Activated CD8-positive, alpha-beta T cell treated with anti-CD3 and anti-CD28 coated beads, Interleukin-2, amount 10 ng/mL, durations not matched to agents 7 days and 5 days (primary cell): ENCODE results near the gene SRPX2. TPM values are rescaled to one million over a fixed set of nuclear protein-coding genes. Genes with fewer than 3 reads are reported as not detected.

Experiments used
- ATAC-seq: fragments of 150-1000 bp; cut with Tn5 transposase; one replicate; pipeline ENCODE4 v1.10.0; 2021; ENCODE audit warnings: moderate library complexity
- CTCF ChIA-PET: fragments of 350-600 bp; sonication (Branson Sonifier 250); formaldehyde crosslinking; loops from one replicate; lab custom pipeline; 2021; ENCODE audit warnings: antibody characterized with exemption; lab: Charles Lee
- POLR2A ChIA-PET: fragments of 350-600 bp; sonication (Branson Sonifier 250); formaldehyde crosslinking; loops from one replicate; lab custom pipeline; 2021; ENCODE audit warnings: antibody characterized with exemption; lab: Charles Lee
- DNase-seq: peaks from one replicate; pipeline ENCODE4 v3.0.0-alpha.2; 2020
- H3K27ac Mint-ChIP-seq: one replicate; pipeline ENCODE4 v1.8.0; 2021; ENCODE audit warnings: mild to moderate bottlenecking, mixed read lengths
- H3K27me3 Mint-ChIP-seq: one replicate; pipeline ENCODE4 v1.8.0; 2021; ENCODE audit warnings: low read depth, mixed read lengths
- H3K36me3 Mint-ChIP-seq: one replicate; pipeline ENCODE4 v1.8.0; 2021; ENCODE audit warnings: low read depth, mixed read lengths
- H3K4me1 Mint-ChIP-seq: one replicate; pipeline ENCODE4 v1.8.0; 2021; ENCODE audit warnings: low read depth, mixed read lengths
- H3K4me3 Mint-ChIP-seq: one replicate; pipeline ENCODE4 v1.8.0; 2021; ENCODE audit warnings: mild to moderate bottlenecking, mixed read lengths
- H3K9me3 Mint-ChIP-seq: one replicate; pipeline ENCODE4 v1.8.0; 2022; ENCODE audit warnings: mixed read lengths; ENCODE audit not compliant: insufficient read depth
- total RNA-seq, 2 experiments: library from RNA; stranded (reverse); gene quantifications; one replicate each; pipeline ENCODE4 v1.2.3, GENCODE V29; 2021

SRPX2 gene
- total RNA-seq, 2 experiments from 2014 or later: not detected

GRCh38 chrX:100654261-100654660 lies 10.3 kb downstream of the SRPX2 start:
- Mint-ChIP-seq H3K4me3 (no peak overlapping the region), H3K27ac (no peak overlapping the region), H3K27me3 (no peaks in the 10 kb centered on the region), H3K9me3 (no peaks in the 10 kb centered on the region), H3K36me3 (no peaks in the 10 kb centered on the region), H3K4me1 (no peaks in the 10 kb centered on the region)
- DNase-seq (no peak), ATAC-seq (no peak)
- ChIA-PET CTCF (interaction anchor here (0.8 to 1.0 kb wide), 2 partner anchors 114 to 143 kb away, joined by 4 read pairs; no protein-coding TSS in a partner anchor), POLR2A (no interaction called here)

DNA sequence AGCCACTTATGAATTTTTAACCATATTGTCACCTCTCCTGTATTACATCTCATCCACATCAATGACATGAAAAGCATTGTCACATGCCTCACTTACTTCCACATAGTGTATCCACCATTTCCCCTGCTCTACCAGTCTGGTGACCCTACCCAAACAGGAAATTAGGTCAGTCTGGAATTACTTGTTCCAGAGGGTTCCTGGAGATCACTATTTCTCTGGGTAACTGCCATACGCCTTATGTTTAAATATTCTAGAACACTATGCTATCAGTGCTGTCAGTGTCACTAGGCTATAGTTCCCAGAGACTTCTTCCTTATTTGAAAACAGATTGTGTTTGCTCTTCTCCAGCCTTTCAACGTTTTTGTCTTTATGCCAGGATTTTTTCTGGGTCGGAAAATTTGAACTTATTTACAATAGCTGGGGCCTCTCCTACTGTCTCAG lies 15.0 kb downstream of the SRPX2 start:
- H3K4me3 Mint-ChIP-seq: no peak overlapping the region
- ATAC-seq (no peak), DNase-seq (no peak)
- CTCF ChIA-PET: no interaction called here
- no peaks in the 10 kb centered on the region for H3K9me3 Mint-ChIP-seq
- no peaks in the 10 kb centered on the region for H3K36me3 Mint-ChIP-seq
- POLR2A ChIA-PET: no interaction called here
- H3K27ac Mint-ChIP-seq: no peak overlapping the region
- no peaks in the 10 kb centered on the region for H3K27me3 Mint-ChIP-seq
- H3K4me1 Mint-ChIP-seq: no peaks in the 10 kb centered on the region

DNA sequence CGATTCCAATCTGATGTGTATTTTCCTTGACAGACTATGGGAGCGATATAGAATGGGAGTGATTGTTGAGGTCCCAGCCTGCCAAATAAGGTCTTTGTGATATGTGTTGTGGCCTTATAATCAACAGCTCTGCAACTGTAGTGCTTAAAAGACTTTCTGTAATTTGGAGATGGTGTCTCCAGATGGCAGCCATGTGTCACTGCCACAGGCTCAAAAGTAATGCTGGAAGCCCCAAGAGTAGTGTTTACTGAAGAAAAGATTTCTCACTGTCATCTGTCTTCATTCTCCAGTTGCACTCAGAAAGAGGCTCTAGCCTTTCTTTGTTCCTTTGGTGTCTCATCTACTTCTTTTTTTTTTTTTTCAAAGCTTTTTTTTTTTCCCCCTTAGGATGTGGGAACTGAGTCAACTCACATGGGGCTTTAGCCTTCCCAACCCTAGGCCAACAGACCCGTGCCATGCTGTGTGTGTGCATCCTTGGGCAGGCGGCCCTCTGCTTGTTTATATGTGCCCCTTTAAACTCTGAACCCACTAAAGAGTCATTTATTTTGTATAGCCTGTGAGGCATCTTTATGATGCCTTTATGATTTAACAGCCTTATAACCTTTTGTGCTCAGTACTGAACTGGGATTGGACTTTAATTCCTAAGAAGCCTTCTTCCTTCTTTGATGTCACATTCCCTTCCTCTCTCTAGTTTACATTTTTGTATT lies 15.6 kb downstream of the SRPX2 start:
- ATAC-seq: no peak

DNA sequence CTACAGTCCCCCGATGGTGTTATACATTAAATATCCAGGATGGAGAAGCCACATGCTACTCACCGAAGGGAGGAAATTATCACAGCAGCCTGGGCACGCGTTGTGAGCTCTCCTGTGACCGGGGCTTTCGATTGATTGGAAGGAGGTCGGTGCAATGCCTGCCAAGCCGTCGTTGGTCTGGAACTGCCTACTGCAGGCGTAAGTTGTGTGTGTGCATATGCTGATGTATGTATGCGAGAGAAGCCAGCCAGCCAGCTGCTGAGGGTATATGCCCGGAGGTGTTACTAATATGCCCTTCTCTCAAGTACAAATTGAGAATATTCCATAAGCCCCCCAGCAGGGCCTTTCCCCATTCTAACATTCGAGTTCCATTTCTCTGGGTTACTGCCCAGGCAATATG lies 18.2 kb downstream of the SRPX2 start:
- CTCF ChIA-PET: no interaction called here
- Mint-ChIP-seq H3K9me3 (no peaks in the 10 kb centered on the region), H3K4me3 (no peak overlapping the region), H3K27ac (no peak overlapping the region), H3K4me1 (no peaks in the 10 kb centered on the region), H3K27me3 (no peaks in the 10 kb centered on the region), H3K36me3 (no peaks in the 10 kb centered on the region)
- DNase-seq: no peak
- no peak for ATAC-seq
- POLR2A ChIA-PET: no interaction called here

More for the DNA sequence above, 15.6 kb downstream of the SRPX2 start:
- no peaks in the 10 kb centered on the region for H3K36me3 Mint-ChIP-seq
- DNase-seq: no peak
- POLR2A ChIA-PET: no interaction called here
- no peaks in the 10 kb centered on the region for H3K9me3 Mint-ChIP-seq
- no peaks in the 10 kb centered on the region for H3K4me1 Mint-ChIP-seq
- H3K27ac Mint-ChIP-seq: no peak overlapping the region
- CTCF ChIA-PET: no interaction called here
- no peaks in the 10 kb centered on the region for H3K27me3 Mint-ChIP-seq
- H3K4me3 Mint-ChIP-seq: no peak overlapping the region

- DNase-seq (no peak), ATAC-seq (no peak)
- no peaks in the 10 kb centered on the region for H3K4me1 Mint-ChIP-seq
- H3K27ac Mint-ChIP-seq: no peak overlapping the region
- ChIA-PET POLR2A (no interaction called here), CTCF (no interaction called here)
- no peaks in the 10 kb centered on the region for H3K36me3 Mint-ChIP-seq
- no peaks in the 10 kb centered on the region for H3K27me3 Mint-ChIP-seq
- H3K4me3 Mint-ChIP-seq: no peak overlapping the region
- no peaks in the 10 kb centered on the region for H3K9me3 Mint-ChIP-seq
Measured at GRCh38 chrX:100662796-100663195, 18.8 kb downstream of the SRPX2 start.

DNA sequence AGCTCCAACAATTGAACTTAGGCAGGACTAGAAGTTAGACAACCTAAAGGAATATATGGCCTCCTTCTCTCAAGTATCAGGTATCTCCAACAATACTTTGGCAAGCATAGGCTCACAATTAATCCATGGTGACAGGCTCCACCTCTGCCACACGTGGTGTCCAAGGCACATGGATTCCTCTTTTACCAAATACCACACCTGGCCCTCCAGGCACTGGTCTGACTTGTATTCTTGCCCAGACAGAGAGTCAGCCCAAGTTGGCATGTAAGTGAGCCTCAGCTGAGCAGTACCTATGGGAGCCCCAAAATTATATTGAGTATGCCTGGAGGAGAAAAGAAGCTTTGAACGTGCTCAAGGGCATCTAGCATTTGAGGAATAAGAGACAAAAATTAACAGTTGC lies 19.6 kb downstream of the SRPX2 start:
- Mint-ChIP-seq H3K4me3 (no peak overlapping the region), H3K27ac (no peak overlapping the region), H3K36me3 (no peaks in the 10 kb centered on the region), H3K9me3 (no peaks in the 10 kb centered on the region), H3K27me3 (no peaks in the 10 kb centered on the region), H3K4me1 (no peaks in the 10 kb centered on the region)
- ATAC-seq (no peak), DNase-seq (no peak)
- ChIA-PET POLR2A (no interaction called here), CTCF (no interaction called here)

GRCh38 chrX:100672966-100673365 lies 29.0 kb downstream of the SRPX2 start:
- no peaks in the 10 kb centered on the region for H3K27me3 Mint-ChIP-seq
- H3K27ac Mint-ChIP-seq: no peak overlapping the region
- H3K4me3 Mint-ChIP-seq: no peak overlapping the region
- ATAC-seq: no peak
- ChIA-PET POLR2A (no interaction called here), CTCF (interaction anchor here (1.0 to 2.4 kb wide), 2 partner anchors 81 to 96 kb away, joined by 3 to 10 read pairs; no protein-coding TSS in a partner anchor)
- no peaks in the 10 kb centered on the region for H3K9me3 Mint-ChIP-seq
- H3K36me3 Mint-ChIP-seq: no peaks in the 10 kb centered on the region
- DNase-seq: no peak
- H3K4me1 Mint-ChIP-seq: no peaks in the 10 kb centered on the region

GRCh38 chrX:100673397-100673953 lies 29.5 kb downstream of the SRPX2 start:
- H3K4me1 Mint-ChIP-seq: no peaks in the 10 kb centered on the region
- H3K27ac Mint-ChIP-seq: no peak overlapping the region
- ChIA-PET CTCF (interaction anchor here (1.0 kb wide), 1 partner anchor 81 kb away, joined by 3 read pairs; no protein-coding TSS in a partner anchor), POLR2A (no interaction called here)
- H3K27me3 Mint-ChIP-seq: no peaks in the 10 kb centered on the region
- DNase-seq: no peak
- no peaks in the 10 kb centered on the region for H3K9me3 Mint-ChIP-seq
- no peak overlapping the region for H3K4me3 Mint-ChIP-seq
- ATAC-seq: no peak
- no peaks in the 10 kb centered on the region for H3K36me3 Mint-ChIP-seq

GRCh38 chrX:100674705-100675104 lies 30.7 kb downstream of the SRPX2 start:
- CTCF ChIA-PET: interaction anchor here (2.2 kb wide), 1 partner anchor 11 kb away, joined by 9 read pairs; no protein-coding TSS in a partner anchor
- H3K4me3 Mint-ChIP-seq: no peak overlapping the region
- DNase-seq (no peak), ATAC-seq (no peak)
- no peaks in the 10 kb centered on the region for H3K9me3 Mint-ChIP-seq
- H3K27me3 Mint-ChIP-seq: peaks cover 1% of the 10 kb centered on the region
- H3K36me3 Mint-ChIP-seq: no peaks in the 10 kb centered on the region
- POLR2A ChIA-PET: no interaction called here
- no peak overlapping the region for H3K27ac Mint-ChIP-seq
- no peaks in the 10 kb centered on the region for H3K4me1 Mint-ChIP-seq

DNA sequence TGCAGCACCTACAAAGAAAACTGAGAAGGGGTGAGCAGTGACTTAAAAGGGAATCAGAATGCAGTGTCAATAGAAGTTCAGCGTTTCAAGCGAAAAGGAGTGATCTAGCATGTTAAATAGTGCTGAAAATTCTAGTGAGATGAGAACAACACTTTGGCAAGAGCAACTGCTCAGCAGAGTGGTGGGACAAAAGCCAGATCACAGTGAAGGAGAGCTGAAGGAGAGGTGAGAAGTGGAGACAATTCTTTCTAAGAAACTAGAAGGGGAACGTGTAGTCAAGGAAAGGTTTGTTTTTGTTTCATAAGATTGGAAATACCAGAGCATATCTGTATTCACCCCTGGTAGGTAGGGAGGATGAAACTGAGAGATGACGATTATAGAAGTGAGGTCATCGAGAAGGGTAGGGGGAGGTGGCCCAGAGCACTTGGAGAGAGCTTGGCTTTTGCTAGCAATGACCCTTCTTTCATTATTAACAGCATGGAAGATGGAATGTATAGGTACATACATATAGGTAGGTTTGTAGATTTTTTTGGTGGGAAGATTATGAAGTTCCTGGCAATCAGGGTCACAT lies 33.7 kb downstream of the SRPX2 start:
- Mint-ChIP-seq H3K4me1 (no peaks in the 10 kb centered on the region), H3K9me3 (no peaks in the 10 kb centered on the region), H3K27ac (no peak overlapping the region), H3K4me3 (no peak overlapping the region), H3K36me3 (no peaks in the 10 kb centered on the region), H3K27me3 (peaks cover 5% of the 10 kb centered on the region)
- ChIA-PET POLR2A (no interaction called here), CTCF (no interaction called here)
- DNase-seq (no peak), ATAC-seq (no peak)

- no peaks in the 10 kb centered on the region for H3K4me1 Mint-ChIP-seq
- H3K27ac Mint-ChIP-seq: no peak overlapping the region
- H3K4me3 Mint-ChIP-seq: no peak overlapping the region
- POLR2A ChIA-PET: no interaction called here
- ATAC-seq (no peak), DNase-seq (no peak)
- peaks cover 5% of the 10 kb centered on the region for H3K27me3 Mint-ChIP-seq
- CTCF ChIA-PET: interaction anchor here (1.2 kb wide), 1 partner anchor 9 kb away, joined by 3 read pairs; no protein-coding TSS in a partner anchor
- no peaks in the 10 kb centered on the region for H3K36me3 Mint-ChIP-seq
- H3K9me3 Mint-ChIP-seq: no peaks in the 10 kb centered on the region
Measured at GRCh38 chrX:100680756-100681155, 36.8 kb downstream of the SRPX2 start.

- Mint-ChIP-seq H3K4me3 (no peak overlapping the region), H3K27me3 (peaks cover 5% of the 10 kb centered on the region), H3K36me3 (no peaks in the 10 kb centered on the region), H3K27ac (no peak overlapping the region), H3K9me3 (no peaks in the 10 kb centered on the region), H3K4me1 (no peaks in the 10 kb centered on the region)
- POLR2A ChIA-PET: no interaction called here
- no peak for ATAC-seq
- CTCF ChIA-PET: no interaction called here
- no peak for DNase-seq
Measured at GRCh38 chrX:100681599-100681998, 37.6 kb downstream of the SRPX2 start.
